ENCODE measurements around the gene CLC.
A peak's percentile ranks its signal among the peaks of the same experiment; 100 is the strongest.
"Not testable (repeated sequence)": the region's sequence is repeated elsewhere in the genome, so short reads cannot be mapped to it uniquely, and the experiment has no call there.

CLC gene

GRCh38 chr19:39765091-39766076 lies 27.6 kb upstream of the CLC start:
- TF ChIP-seq CTCF (IDR thresholded peaks at IDR 0.05; ENCODE audit: low read depth, low read length) (peak; percentile 76), MYC (IDR thresholded peaks at IDR 0.05; ENCODE audit: low read depth, low read length) (no peak)
- peak; percentile 24 for DNase-seq (ENCODE audit: low read depth)

GRCh38 chr19:39761851-39762250 lies 24.0 kb upstream of the CLC start:
- not testable (repeated sequence) for DNase-seq (ENCODE audit: low read depth); H3K4me3 ChIP-seq (ENCODE audit: low read depth, low read length)

More at GRCh38 chr19:39765091-39766076, 27.6 kb upstream of the CLC start:
- H3K4me3 ChIP-seq (ENCODE audit: low read depth, low read length): no peak overlapping the region

- DNase-seq (ENCODE audit: low read depth): no peak
- H3K4me3 ChIP-seq (ENCODE audit: low read depth, low read length): no peak overlapping the region
- no peak for TF ChIP-seq POLR2A (IDR thresholded peaks at IDR 0.05; ENCODE audit: extremely low read depth, insufficient read length)
Observed at GRCh38 chr19:39759457-39760184, 21.8 kb upstream of the CLC start.

- TF ChIP-seq MAX (IDR thresholded peaks at IDR 0.05; ENCODE audit: low read depth, low read length): no peak
- no peak for TF ChIP-seq POLR2A (IDR thresholded peaks at IDR 0.05; ENCODE audit: extremely low read depth, insufficient read length)
- no peak for TF ChIP-seq MYC (IDR thresholded peaks at IDR 0.05; ENCODE audit: low read depth, low read length)
- no peak for DNase-seq (ENCODE audit: low read depth)
- no peak overlapping the region for H3K4me3 ChIP-seq (ENCODE audit: low read depth, low read length)
Observed at GRCh38 chr19:39754971-39755370, 17.1 kb upstream of the CLC start.

DNA sequence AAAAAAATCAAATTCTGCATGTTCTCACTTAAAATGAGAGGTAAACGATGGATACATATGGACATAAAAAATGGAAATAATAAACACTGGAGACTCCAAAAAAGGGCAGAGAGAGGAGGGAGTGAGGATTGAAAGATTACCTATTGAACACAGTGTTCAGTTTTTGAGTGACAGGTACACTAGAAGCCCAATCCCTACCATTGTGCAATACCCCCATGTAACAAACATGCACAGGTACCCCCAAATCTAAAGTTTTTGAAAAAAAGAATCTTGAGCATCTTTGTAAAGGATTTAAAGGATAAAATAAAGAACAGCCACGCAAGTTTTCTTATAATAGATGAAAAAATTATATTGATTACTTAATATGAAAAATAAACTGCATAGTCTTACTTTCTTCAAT lies 16.7 kb upstream of the CLC start:
- TF ChIP-seq MAX (IDR thresholded peaks at IDR 0.05; ENCODE audit: low read depth, low read length) (no peak), POLR2A (IDR thresholded peaks at IDR 0.05; ENCODE audit: extremely low read depth, insufficient read length) (no peak), MYC (IDR thresholded peaks at IDR 0.05; ENCODE audit: low read depth, low read length) (no peak), CTCF (IDR thresholded peaks at IDR 0.05; ENCODE audit: low read depth, low read length) (no peak)
- DNase-seq (ENCODE audit: low read depth): no peak
- no peak overlapping the region for H3K4me3 ChIP-seq (ENCODE audit: low read depth, low read length)

- TF ChIP-seq CTCF (IDR thresholded peaks at IDR 0.05; ENCODE audit: low read depth, low read length) (no peak), MYC (IDR thresholded peaks at IDR 0.05; ENCODE audit: low read depth, low read length) (no peak), MAX (IDR thresholded peaks at IDR 0.05; ENCODE audit: low read depth, low read length) (no peak), POLR2A (IDR thresholded peaks at IDR 0.05; ENCODE audit: extremely low read depth, insufficient read length) (no peak)
- no peak overlapping the region for H3K4me3 ChIP-seq (ENCODE audit: low read depth, low read length)
- no peak for DNase-seq (ENCODE audit: low read depth)
Observed at GRCh38 chr19:39752795-39753194, 15.0 kb upstream of the CLC start.

DNA sequence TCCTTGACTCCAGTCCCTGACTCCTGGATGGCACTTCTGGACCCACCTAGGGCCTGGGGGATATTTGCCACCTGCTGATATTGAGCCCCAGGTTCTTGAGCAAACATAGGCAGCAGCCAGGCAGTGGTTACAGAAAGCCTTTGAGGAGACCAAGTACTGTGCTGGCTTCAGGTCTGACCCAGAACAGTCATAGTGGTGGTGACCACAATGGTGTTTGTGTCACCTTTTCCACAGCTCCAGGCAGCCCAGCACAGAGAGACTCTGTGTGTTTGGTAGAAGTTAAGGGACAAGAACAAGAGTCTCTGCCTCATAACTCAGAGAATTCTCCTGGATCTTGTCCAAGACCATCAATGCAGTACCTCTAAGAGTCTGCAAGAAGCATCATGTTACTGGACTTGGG lies 14.6 kb upstream of the CLC start:
- TF ChIP-seq MAX (IDR thresholded peaks at IDR 0.05; ENCODE audit: low read depth, low read length): no peak
- no peak for TF ChIP-seq CTCF (IDR thresholded peaks at IDR 0.05; ENCODE audit: low read depth, low read length)
- no peak for TF ChIP-seq MYC (IDR thresholded peaks at IDR 0.05; ENCODE audit: low read depth, low read length)
- TF ChIP-seq POLR2A (IDR thresholded peaks at IDR 0.05; ENCODE audit: extremely low read depth, insufficient read length): no peak
- no peak for DNase-seq (ENCODE audit: low read depth)
- no peak overlapping the region for H3K4me3 ChIP-seq (ENCODE audit: low read depth, low read length)

Data from NB4 (cell line).